NCI-H446 (cell line): Measurements from ENCODE around the gene FAM210A.

Source experiments
- DNase-seq, 2 experiments: peaks; one replicate each; lab custom pipeline; 2025; lab: John Stamatoyannopoulos, UW

The FAM210A gene

GRCh38 chr18:13645093-13645492, 81.3 kb downstream of the FAM210A start:
- no peak for DNase-seq

- DNase-seq: no peak
Observed at GRCh38 chr18:13643261-13643751, 83.1 kb downstream of the FAM210A start.

DNA sequence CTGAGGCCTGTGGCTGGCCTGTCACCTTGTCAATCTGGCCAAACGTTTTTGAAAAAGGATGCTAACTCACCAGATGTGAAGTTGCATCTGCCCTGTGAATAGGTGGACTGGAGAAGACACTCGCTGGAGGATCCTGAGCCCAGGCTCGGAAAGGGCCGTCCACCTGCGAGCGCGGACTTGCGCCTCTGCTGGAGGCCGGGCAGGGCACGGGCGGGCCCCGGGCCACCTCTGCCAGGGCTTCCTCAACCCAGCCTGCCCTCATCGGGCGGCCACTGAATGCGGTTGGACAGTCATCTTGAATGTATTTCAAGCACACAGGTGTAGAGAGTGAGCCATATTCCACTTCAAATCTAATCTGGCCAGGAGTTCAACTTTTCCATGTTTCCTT, 83.9 kb downstream of the FAM210A start:
- DNase-seq: no peak

GRCh38 chr18:13641551-13642439, 84.6 kb downstream of the FAM210A start:
- DNase-seq: no peak

GRCh38 chr18:13640266-13640860, 86.0 kb downstream of the FAM210A start:
- no peak for DNase-seq

DNA sequence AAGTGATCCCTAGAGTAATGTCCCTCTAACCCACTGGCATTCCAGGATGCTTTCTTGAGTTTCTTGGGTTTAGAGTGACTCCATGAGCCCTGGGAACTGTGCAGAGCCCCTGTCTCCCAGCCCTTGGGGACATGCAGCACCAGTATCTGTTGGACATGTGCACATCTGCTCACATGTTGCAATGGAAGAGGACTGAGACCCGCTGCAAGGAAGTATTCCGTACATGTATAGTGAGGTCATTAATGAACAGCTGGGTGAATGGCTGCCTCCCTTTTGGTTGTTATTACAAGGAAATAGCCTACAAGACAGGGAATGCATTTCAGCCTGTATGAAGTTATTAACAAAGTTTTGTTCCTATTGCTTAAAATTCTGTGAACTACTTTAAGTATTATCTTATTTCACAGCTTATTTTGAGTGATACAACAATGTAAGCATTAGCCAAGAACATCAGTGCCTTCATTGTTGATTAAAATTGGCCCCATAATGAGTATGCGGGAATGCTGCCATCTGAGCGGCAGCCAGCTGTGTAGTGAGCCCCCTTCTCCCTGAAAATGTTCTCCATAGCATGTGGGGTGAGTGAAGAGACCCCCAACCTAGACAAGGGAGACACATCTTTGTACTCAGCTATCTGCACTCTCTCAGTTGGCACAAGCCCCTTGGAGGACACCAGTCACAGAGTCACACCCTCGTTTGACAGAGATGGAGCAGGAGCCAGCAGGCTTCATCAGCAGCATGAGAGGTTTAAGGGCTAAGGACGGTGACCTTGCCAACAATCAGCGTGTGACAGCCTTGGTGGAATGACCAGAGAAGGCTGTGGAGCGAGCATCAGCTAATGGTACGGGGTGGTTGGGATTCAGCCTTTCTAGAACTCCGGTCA, 87.4 kb downstream of the FAM210A start:
- DNase-seq: no peak

GRCh38 chr18:13635046-13635445, 91.3 kb downstream of the FAM210A start:
- DNase-seq: no peak

GRCh38 chr18:13633700-13634099, 92.7 kb downstream of the FAM210A start:
- DNase-seq: no peak

DNA sequence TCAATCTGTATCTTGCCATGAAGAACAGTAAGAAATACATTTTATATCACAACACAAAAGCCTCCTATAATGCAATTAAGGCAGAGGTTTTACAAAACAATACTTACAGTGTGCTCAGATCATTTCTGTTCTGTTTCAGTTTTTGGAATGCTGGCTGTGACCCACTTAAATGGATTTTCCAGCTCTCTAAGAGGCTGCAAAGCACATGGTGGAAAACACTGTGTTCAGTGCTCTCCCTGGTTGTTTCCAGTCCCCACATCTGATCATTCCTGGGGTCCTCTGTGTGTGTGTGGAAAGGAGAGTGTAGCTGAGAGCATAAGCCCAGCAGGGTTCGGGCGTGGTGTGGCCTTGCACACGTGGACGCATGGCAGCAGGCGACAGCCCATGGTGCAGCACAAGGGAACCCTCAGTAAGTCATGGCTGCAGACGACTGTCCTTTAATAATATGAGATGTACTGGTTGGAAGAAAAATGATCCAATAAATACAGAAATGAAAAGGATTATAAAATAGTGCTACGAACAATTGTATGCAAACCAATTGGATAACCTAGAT, 95.6 kb downstream of the FAM210A start:
- DNase-seq: no peak

GRCh38 chr18:13629841-13630715, 96.3 kb downstream of the FAM210A start:
- peak in 1 of 2 experiments; percentile 44 for DNase-seq

GRCh38 chr18:13628211-13628610, 98.1 kb downstream of the FAM210A start:
- no peak for DNase-seq

- no peak for DNase-seq
Observed at GRCh38 chr18:13627639-13628038, 98.7 kb downstream of the FAM210A start.

DNA sequence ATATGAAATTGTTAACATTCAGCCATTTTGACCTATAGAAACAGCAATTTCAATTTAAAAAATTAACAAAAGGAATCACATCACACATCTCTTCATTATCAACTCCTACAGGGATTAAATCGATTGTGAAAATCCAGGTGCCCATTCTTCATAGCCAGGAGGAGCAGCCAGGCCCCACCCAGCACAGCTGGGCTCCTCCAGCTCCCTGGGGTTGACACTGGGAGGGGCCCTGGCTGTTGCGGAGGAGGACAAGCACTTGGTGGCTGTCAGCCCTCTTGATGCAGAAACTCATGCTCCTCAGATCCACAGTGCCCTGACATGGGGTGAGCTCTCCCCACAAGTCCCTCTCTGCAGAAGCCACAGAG, 99.8 kb downstream of the FAM210A start:
- DNase-seq: no peak

- DNase-seq: no peak
Observed at GRCh38 chr18:13625843-13626543, 100.4 kb downstream of the FAM210A start.

GRCh38 chr18:13625355-13625754, 101.0 kb downstream of the FAM210A start:
- no peak for DNase-seq

- DNase-seq: no peak
Observed at GRCh38 chr18:13624563-13625237, 101.7 kb downstream of the FAM210A start.

- DNase-seq: no peak
Observed at GRCh38 chr18:13623871-13624270, 102.5 kb downstream of the FAM210A start.

DNA sequence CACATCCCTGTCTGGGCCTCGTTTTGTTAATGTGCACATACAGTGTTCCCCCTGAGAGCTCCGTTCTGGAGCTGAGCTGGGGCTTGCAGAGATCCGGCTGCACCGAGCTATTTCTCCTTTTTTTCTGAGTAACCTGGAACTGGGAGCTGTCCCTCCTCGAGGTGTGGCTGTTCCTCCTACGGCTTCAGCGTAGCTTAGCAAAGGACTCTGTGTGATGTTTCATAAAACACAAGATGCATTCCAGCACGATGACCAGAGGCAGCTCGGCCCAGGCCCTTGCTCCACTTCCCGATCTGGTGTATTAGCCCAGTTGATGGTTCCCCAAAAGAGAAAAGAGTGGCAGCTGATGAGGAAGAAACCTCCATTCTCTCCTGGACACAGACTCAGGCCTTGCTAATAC, 103.0 kb downstream of the FAM210A start:
- DNase-seq: no peak

GRCh38 chr18:13622751-13623150, 103.6 kb downstream of the FAM210A start:
- DNase-seq: no peak
